ENCODE measurements around the gene FAF2. TPM values are rescaled to one million over a fixed set of nuclear protein-coding genes. Genes with fewer than 3 reads are reported as not detected.

The FAF2 gene
- total and polyA plus RNA-seq, 2 donors (not counting 3 experiments of a cell fraction or from before 2014, with no cell fraction given): 27.9 to 43.5 TPM

- Histone ChIP-seq H3K9me3 (replicated peaks; ENCODE audit: control insufficient read depth, insufficient read depth, low read length) (no peaks in the 10 kb centered on the region), H3K9me1 (replicated peaks; ENCODE audit: control insufficient read depth, extremely low read depth, insufficient read depth, low read length) (no peaks in the 10 kb centered on the region), H3K4me2 (ENCODE audit: insufficient read depth, low read length) (peak overlapping the region; percentile 76), H3K27ac (ENCODE audit: insufficient read depth, low read depth, low read length) (peak overlapping the region; percentile 83), H3K36me3 (ENCODE audit: control insufficient read depth in 2 of 2, extremely low read depth in 1 of 2, insufficient read depth in 2 of 2, low read length in 2 of 2) (peaks cover 0 to 1% of the 10 kb centered on the region in 2 experiments), H3K9ac (replicated peaks; ENCODE audit: extremely low read depth, insufficient read depth, low read length) (peak overlapping the region; percentile 86), H3K27me3 (ENCODE audit: control insufficient read depth in 2 of 2, insufficient read depth in 2 of 2, low read length in 2 of 2) (no peaks in the 10 kb centered on the region), H3K4me3 (replicated peaks in 1 of 3; ENCODE audit: insufficient read depth in 1 of 3, low read depth in 1 of 3, low read length in 3 of 3) (peak overlapping the region; percentile 68 to 79 (median 79)), H3K4me1 (ENCODE audit: control insufficient read depth, extremely low read depth, insufficient read depth, low read length) (peaks cover 58% of the 10 kb centered on the region), H2AFZ (ENCODE audit: low read depth, low read length) (peak overlapping the region; percentile 88), H4K20me1 (replicated peaks; ENCODE audit: control insufficient read depth, extremely low read depth, insufficient read depth, low read length) (no peaks in the 10 kb centered on the region), H3K79me2 (ENCODE audit: control insufficient read depth, insufficient read depth, low read length) (peaks cover 33% of the 10 kb centered on the region)
- DNase-seq (ENCODE audit: low read depth, low spot score) (peak; percentile 99), FAIRE-seq (peak; percentile 98)
- peak; percentile 85 for TF ChIP-seq JUN (IDR thresholded peaks at IDR 0.05; ENCODE audit: borderline replicate concordance, insufficient read depth, insufficient read length, low read depth)
- no peak for TF ChIP-seq CTCF (IDR thresholded peaks at IDR 0.05; ENCODE audit: extremely low read depth in 1 of 2, insufficient read depth in 1 of 2, low read depth in 1 of 2, low read length in 2 of 2)
- ChIA-PET POLR2A (interaction anchor here (0.5 to 1.6 kb wide), 5 partner anchors 90 to 457 kb away, joined by 4 to 6 read pairs (median 4); partner anchors contain the start of genes FAF2 and NOP16), CTCF (interaction anchor here (0.7 to 5.0 kb wide), 10 partner anchors 21 to 123 kb away, joined by 3 to 27 read pairs (median 4); partner anchors contain the start of genes CLTB and FAF2)
- dilution Hi-C loops (cut with MboI; ENCODE audit: extremely low pct_ligation_motif_present, low sequenced_read_pairs): no loop called here
- BruUV-seq (replicated peaks): no TSS peak
- intact Hi-C loops (cut with micrococcal nuclease): loop anchor here (1.0 to 10.0 kb wide), 9 partner anchors 77 to 957 kb away; partner anchors contain the start of genes CLTB, FAF2, HIGD2A and KIAA1191
Measured at GRCh38 chr5:176537554-176538229, 89.5 kb downstream of the FAF2 start.

Measured in endothelial cell of umbilical vein (primary cell).